ENCODE measurements around the gene SNPH.
A peak's percentile ranks its signal among the peaks of the same experiment; 100 is the strongest.

The SNPH gene

GRCh38 chr20:1325173-1326030 is 59.3 kb downstream of the SNPH start:
- peak; percentile 96 for DNase-seq

GRCh38 chr20:1326031-1326930 is 60.2 kb downstream of the SNPH start:
- peak; percentile 42 for DNase-seq

- peak; percentile 50 for DNase-seq
These were observed 61.2 kb downstream of the SNPH start for GRCh38 chr20:1327241-1327653.

GRCh38 chr20:1327827-1328679 is 62.0 kb downstream of the SNPH start:
- DNase-seq: no peak

GRCh38 chr20:1328680-1329330 is 62.7 kb downstream of the SNPH start, which contains the start of gene SDCBP2:
Gene SDCBP2 (minus strand): TSS chr20:1329139. CDS start chr20:1320416, 8,723 bp downstream.
- DNase-seq: no peak

- DNase-seq: no peak
These were observed 64.2 kb downstream of the SNPH start for GRCh38 chr20:1330075-1330830.

GRCh38 chr20:1331101-1331500 is 65.0 kb downstream of the SNPH start:
- DNase-seq: no peak

GRCh38 chr20:1331801-1332453 is 65.8 kb downstream of the SNPH start:
- DNase-seq: no peak

GRCh38 chr20:1332749-1333300 is 66.7 kb downstream of the SNPH start:
- DNase-seq: no peak

GRCh38 chr20:1333462-1334369 is 67.6 kb downstream of the SNPH start:
- no peak for DNase-seq

GRCh38 chr20:1334370-1334731 is 68.3 kb downstream of the SNPH start:
- no peak for DNase-seq

- peak; percentile 32 for DNase-seq
These were observed 68.7 kb downstream of the SNPH start for GRCh38 chr20:1334761-1335160.

GRCh38 chr20:1335961-1336698 is 70.0 kb downstream of the SNPH start:
- no peak for DNase-seq

GRCh38 chr20:1336699-1337367 is 70.7 kb downstream of the SNPH start:
- DNase-seq: peak; percentile 36

GRCh38 chr20:1337441-1337840 is 71.3 kb downstream of the SNPH start:
- no peak for DNase-seq

GRCh38 chr20:1338096-1338495 is 72.0 kb downstream of the SNPH start:
- no peak for DNase-seq

GRCh38 chr20:1338801-1339200 is 72.7 kb downstream of the SNPH start:
- DNase-seq: no peak

All from HCEC 1CT (cell line).